OCI-LY1 (cell line): Measurements from ENCODE around the gene TAF3.

Source experiments
- H2AFZ ChIP-seq: fragments of 200-600 bp; sonication (generic), shearing (Covaris generic); 2 replicates; pipeline ENCODE4 v1.6.0; 2014; ENCODE audit warnings: antibody characterized with exemption, mild to moderate bottlenecking, low read length
- H3F3A ChIP-seq: fragments of 200-600 bp; sonication (generic), shearing (Covaris generic); 2 replicates; pipeline ENCODE4 v1.6.0; 2014; ENCODE audit warnings: mild to moderate bottlenecking, antibody characterized with exemption, low read length, moderate library complexity; ENCODE audit not compliant: insufficient read depth
- H3K27ac ChIP-seq: fragments of 200-600 bp; sonication (generic); 2 replicates; pipeline ENCODE4 v1.5.1; 2014; ENCODE audit warnings: low read length, mixed run types, mild to moderate bottlenecking, low read depth; ENCODE audit not compliant: poor library complexity, severe bottlenecking
- H3K27me3 ChIP-seq: fragments of 200-600 bp; sonication (generic); 2 replicates; pipeline ENCODE4 v1.6.0; 2014; ENCODE audit warnings: antibody characterized with exemption, mild to moderate bottlenecking, low read length, moderate library complexity; ENCODE audit not compliant: insufficient read depth
- H3K36me3 ChIP-seq: fragments of 200-600 bp; sonication (generic); 2 replicates; pipeline ENCODE4 v1.6.1; 2014; ENCODE audit warnings: mild to moderate bottlenecking, antibody characterized with exemption, low read length, moderate library complexity, mixed read lengths; ENCODE audit not compliant: insufficient read depth
- H3K4me1 ChIP-seq: fragments of 200-600 bp; sonication (generic); 2 replicates; pipeline ENCODE4 v1.5.1; 2014; ENCODE audit warnings: mild to moderate bottlenecking, low read length, moderate library complexity; ENCODE audit not compliant: insufficient read depth, severe bottlenecking
- H3K4me2 ChIP-seq: fragments of 200-600 bp; sonication (generic), shearing (Covaris generic); 2 replicates; pipeline ENCODE4 v1.6.1; 2014; ENCODE audit warnings: low read length
- H3K4me3 ChIP-seq: fragments of 200-600 bp; sonication (generic); 2 replicates; pipeline ENCODE4 v1.5.1; 2014; ENCODE audit warnings: low read length, low read depth, mild to moderate bottlenecking, mixed read lengths; ENCODE audit not compliant: poor library complexity, severe bottlenecking
- H3K79me2 ChIP-seq: fragments of 200-600 bp; shearing (Covaris generic); 2 replicates; pipeline ENCODE4 v1.6.1; 2016; ENCODE audit warnings: mixed run types, low read length, mixed read lengths; ENCODE audit not compliant: insufficient read depth
- H3K9ac ChIP-seq: fragments of 200-600 bp; sonication (generic), shearing (Covaris generic); 2 replicates; pipeline ENCODE4 v1.6.1; 2014; ENCODE audit warnings: mild to moderate bottlenecking, low read length, mixed read lengths
- H3K9me2 ChIP-seq: fragments of 200-600 bp; sonication (generic), shearing (Covaris generic); 2 replicates; pipeline ENCODE4 v1.6.1; 2014; ENCODE audit warnings: low read depth, mild to moderate bottlenecking, low read length, mixed read lengths
- H3K9me3 ChIP-seq: fragments of 200-600 bp; shearing (Covaris generic); 2 replicates; pipeline ENCODE4 v1.6.1; 2014; ENCODE audit warnings: low read length, mixed read lengths
- H4K20me1 ChIP-seq: fragments of 200-600 bp; sonication (generic), shearing (Covaris generic); 2 replicates; pipeline ENCODE4 v1.6.0; 2016; ENCODE audit warnings: mild to moderate bottlenecking, low read length; ENCODE audit not compliant: insufficient read depth
- CTCF ChIP-seq: fragments of 200-600 bp; sonication (generic), shearing (Covaris generic); IDR thresholded peaks from 2 replicates; pipeline ENCODE4 v1.5.1; 2017; ENCODE audit warnings: mild to moderate bottlenecking, antibody characterized with exemption, low read length, moderate library complexity, mixed read lengths
- EZH2 ChIP-seq: fragments of 200-600 bp; sonication (generic), shearing (Covaris generic); IDR thresholded peaks from 2 replicates; pipeline ENCODE4 v1.8.0; 2017; ENCODE audit warnings: borderline replicate concordance, mixed run types, mild to moderate bottlenecking, antibody characterized with exemption, low read length, moderate library complexity, mixed read lengths

The TAF3 gene

GRCh38 chr10:7915923-7916536, 97.7 kb downstream of the TAF3 start:
- H3K4me1 ChIP-seq, result no peaks in the 10 kb centered on the region
- H2AFZ ChIP-seq, result no peak overlapping the region
- no peaks in the 10 kb centered on the region for H3K27me3 ChIP-seq
- H3F3A ChIP-seq, result no peaks in the 10 kb centered on the region
- no peak overlapping the region for H3K9ac ChIP-seq
- TF ChIP-seq CTCF, result no peak
- no peak for TF ChIP-seq EZH2
- no peaks in the 10 kb centered on the region for H3K9me3 ChIP-seq
- H4K20me1 ChIP-seq, result no peaks in the 10 kb centered on the region
- H3K4me3 ChIP-seq, result no peak overlapping the region
- H3K4me2 ChIP-seq, result no peak overlapping the region
- H3K27ac ChIP-seq, result no peak overlapping the region
- no peaks in the 10 kb centered on the region for H3K79me2 ChIP-seq
- H3K36me3 ChIP-seq, result no peaks in the 10 kb centered on the region
- no peaks in the 10 kb centered on the region for H3K9me2 ChIP-seq

- Histone ChIP-seq H3K4me2 (no peak overlapping the region), H2AFZ (no peak overlapping the region), H3F3A (no peaks in the 10 kb centered on the region), H3K36me3 (no peaks in the 10 kb centered on the region), H3K4me3 (no peak overlapping the region), H3K27ac (no peak overlapping the region), H4K20me1 (no peaks in the 10 kb centered on the region), H3K9me2 (no peaks in the 10 kb centered on the region), H3K79me2 (no peaks in the 10 kb centered on the region), H3K27me3 (no peaks in the 10 kb centered on the region), H3K4me1 (no peaks in the 10 kb centered on the region), H3K9me3 (no peaks in the 10 kb centered on the region), H3K9ac (no peak overlapping the region)
- TF ChIP-seq CTCF, result no peak
- no peak for TF ChIP-seq EZH2
Measured at GRCh38 chr10:7917736-7918135, 99.4 kb downstream of the TAF3 start.

GRCh38 chr10:7922707-7923106, 104.4 kb downstream of the TAF3 start:
- Histone ChIP-seq H3K9me2 (no peaks in the 10 kb centered on the region), H3K27ac (no peak overlapping the region), H3K27me3 (no peaks in the 10 kb centered on the region), H3K4me3 (no peak overlapping the region), H3F3A (no peaks in the 10 kb centered on the region), H3K79me2 (no peaks in the 10 kb centered on the region), H3K9ac (no peak overlapping the region), H3K4me1 (no peaks in the 10 kb centered on the region), H2AFZ (no peak overlapping the region), H4K20me1 (no peaks in the 10 kb centered on the region), H3K4me2 (no peak overlapping the region), H3K36me3 (no peaks in the 10 kb centered on the region), H3K9me3 (no peaks in the 10 kb centered on the region)
- TF ChIP-seq EZH2 (no peak), CTCF (no peak)
